Sigmoid colon (tissue), 4 donors: ENCODE measurements around the gene TSGA10.

Experiments used
- CTCF ChIP-seq, 4 experiments: fragments of 450-650 bp in 3 of 4; fragments of 200-600 bp in 1 of 4; IDR thresholded peaks; one replicate each; pipeline ENCODE4 v1.5.1; 2016 to 2019; ENCODE audit warnings: antibody characterized with exemption in 4 of 4, mild to moderate bottlenecking in 3 of 4, moderate library complexity in 2 of 4
- POLR2AphosphoS5 ChIP-seq, 4 donors: sonication (generic); formaldehyde crosslinking; IDR thresholded peaks; one replicate each; pipeline ENCODE4 v1.6.1; 2017; ENCODE audit warnings: antibody characterized with exemption in 4 of 4

- TF ChIP-seq CTCF (IDR thresholded peaks at IDR 0.05) = no peak
- TF ChIP-seq POLR2AphosphoS5 (IDR thresholded peaks at IDR 0.05) = no peak
Measured at GRCh38 chr2:99187011-99187410, 32.3 kb upstream of the TSGA10 start.
